ENCODE results near the gene LRP1B.

DNA sequence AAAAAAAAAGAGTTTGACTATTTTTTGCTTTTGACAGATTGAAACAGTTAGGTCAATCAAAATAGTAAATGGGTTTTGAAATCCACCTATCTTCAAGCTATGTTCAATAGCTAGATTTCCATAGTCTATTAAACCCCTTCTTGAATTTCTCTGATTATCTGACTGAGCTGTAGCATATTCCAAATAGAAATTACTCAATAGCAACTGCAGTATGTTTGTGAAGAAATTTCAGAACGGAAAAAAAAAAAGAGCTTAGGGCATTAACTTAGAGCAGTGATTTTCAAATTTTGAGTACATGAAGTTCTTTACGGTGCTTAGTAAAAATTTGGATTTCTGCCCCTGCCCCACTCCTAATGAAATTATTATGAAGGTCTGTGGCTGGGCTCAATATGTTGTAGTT lies 432.3 kb downstream of the LRP1B start:
- no peak for TF ChIP-seq EZH2 (optimal IDR thresholded peaks at IDR 0.05; ENCODE audit: low read depth, low read length)
- TF ChIP-seq, protein P1, sequence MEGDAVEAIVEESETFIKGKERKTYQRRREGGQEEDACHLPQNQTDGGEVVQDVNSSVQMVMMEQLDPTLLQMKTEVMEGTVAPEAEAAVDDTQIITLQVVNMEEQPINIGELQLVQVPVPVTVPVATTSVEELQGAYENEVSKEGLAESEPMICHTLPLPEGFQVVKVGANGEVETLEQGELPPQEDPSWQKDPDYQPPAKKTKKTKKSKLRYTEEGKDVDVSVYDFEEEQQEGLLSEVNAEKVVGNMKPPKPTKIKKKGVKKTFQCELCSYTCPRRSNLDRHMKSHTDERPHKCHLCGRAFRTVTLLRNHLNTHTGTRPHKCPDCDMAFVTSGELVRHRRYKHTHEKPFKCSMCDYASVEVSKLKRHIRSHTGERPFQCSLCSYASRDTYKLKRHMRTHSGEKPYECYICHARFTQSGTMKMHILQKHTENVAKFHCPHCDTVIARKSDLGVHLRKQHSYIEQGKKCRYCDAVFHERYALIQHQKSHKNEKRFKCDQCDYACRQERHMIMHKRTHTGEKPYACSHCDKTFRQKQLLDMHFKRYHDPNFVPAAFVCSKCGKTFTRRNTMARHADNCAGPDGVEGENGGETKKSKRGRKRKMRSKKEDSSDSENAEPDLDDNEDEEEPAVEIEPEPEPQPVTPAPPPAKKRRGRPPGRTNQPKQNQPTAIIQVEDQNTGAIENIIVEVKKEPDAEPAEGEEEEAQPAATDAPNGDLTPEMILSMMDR (IDR thresholded peaks at IDR 0.05; ENCODE audit: low read length) = no peak
